GM23248 (cell line): ENCODE results near the gene GBE1. TPM values are rescaled to one million over a fixed set of nuclear protein-coding genes. Genes with fewer than 3 reads are reported as not detected.

Experiments used
- DNase-seq: peaks from one replicate; pipeline ENCODE4 v3.0.0-alpha.2; 2015
- H2AFZ ChIP-seq: fragments of 200-600 bp; sonication (generic); 2 replicates; pipeline ENCODE4 v1.6.1; 2016; ENCODE audit warnings: antibody characterized with exemption
- H3F3A ChIP-seq: fragments of 200-600 bp; sonication (generic); 2 replicates; pipeline ENCODE4 v1.6.1; 2016; ENCODE audit warnings: mild to moderate bottlenecking, antibody characterized with exemption, mixed run types; ENCODE audit not compliant: insufficient read depth
- H3K27ac ChIP-seq: fragments of 200-600 bp; sonication (generic); 2 replicates; pipeline ENCODE4 v1.5.1; 2016; ENCODE audit warnings: mild to moderate bottlenecking
- H3K27me3 ChIP-seq: fragments of 200-600 bp; sonication (generic); replicated peaks from 2 replicates; pipeline ENCODE4 v1.6.1; 2016; ENCODE audit warnings: mild to moderate bottlenecking; ENCODE audit not compliant: insufficient read depth
- H3K36me3 ChIP-seq: fragments of 200-600 bp; sonication (generic); 2 replicates; pipeline ENCODE4 v1.6.1; 2016; ENCODE audit warnings: low read depth, mild to moderate bottlenecking
- H3K4me1 ChIP-seq: fragments of 200-600 bp; sonication (generic); 2 replicates; pipeline ENCODE4 v1.6.1; 2016; ENCODE audit warnings: mild to moderate bottlenecking; ENCODE audit not compliant: insufficient read depth
- H3K4me2 ChIP-seq: fragments of 200-600 bp; sonication (generic); one replicate; pipeline ENCODE4 v1.6.1; 2016; ENCODE audit warnings: mild to moderate bottlenecking; ENCODE audit not compliant: unreplicated experiment
- H3K4me3 ChIP-seq: fragments of 200-600 bp; sonication (generic); 2 replicates; pipeline ENCODE4 v1.5.1; 2016; ENCODE audit warnings: mild to moderate bottlenecking
- H3K79me2 ChIP-seq: fragments of 200-600 bp; sonication (generic); 2 replicates; pipeline ENCODE4 v1.6.1; 2016; ENCODE audit warnings: mild to moderate bottlenecking; ENCODE audit not compliant: insufficient read depth
- H3K9ac ChIP-seq: fragments of 200-600 bp; sonication (generic); 2 replicates; pipeline ENCODE4 v1.6.1; 2016; ENCODE audit warnings: mild to moderate bottlenecking
- H3K9me2 ChIP-seq: fragments of 200-600 bp; sonication (generic); 2 replicates; pipeline ENCODE4 v1.6.1; 2016; ENCODE audit warnings: mixed run types, mild to moderate bottlenecking, moderate library complexity; ENCODE audit not compliant: insufficient read depth
- H3K9me3 ChIP-seq: fragments of 200-600 bp; sonication (generic); one replicate; pipeline ENCODE4 v1.6.1; 2017; ENCODE audit warnings: low read depth
- H4K20me1 ChIP-seq: fragments of 200-600 bp; sonication (generic); 2 replicates; pipeline ENCODE4 v1.6.0; 2016; ENCODE audit not compliant: insufficient read depth
- EZH2 ChIP-seq: fragments of 200-600 bp; sonication (generic); IDR thresholded peaks from 2 replicates; pipeline ENCODE4 v1.6.1; 2018; ENCODE audit warnings: antibody characterized with exemption, mild to moderate bottlenecking; ENCODE audit not compliant: insufficient read depth, poor library complexity, severe bottlenecking
- EZH2phosphoT487 ChIP-seq: fragments of 200-600 bp; sonication (generic); IDR thresholded peaks from 2 replicates; pipeline ENCODE4 v1.6.1; 2018; ENCODE audit warnings: antibody characterized with exemption, moderate library complexity, mild to moderate bottlenecking, low read depth; ENCODE audit not compliant: insufficient read depth
- WGBS, 2 experiments: methylation state at CpG; one replicate each; pipeline ENCODE4 v1.1.6; 2015 to 2017; ENCODE audit warnings: low lambda C conversion rate in 2 of 2, low coverage in 1 of 2; ENCODE audit errors: missing lambda C conversion rate in 2 of 2; 5-methylcytosine and 5-hydroxymethylcytosine counted together
- in situ Hi-C: fragments of 300-500 bp; cut with MboI; formaldehyde crosslinking; loops from 2 replicates; pipeline ENCODE4 v1.15.0; 2020
- polyA plus RNA-seq: library from polyadenylated mRNA; unstranded; fragments of >200 nt; fragmentation: Nextera tagmentation; extraction: Ambion mirVana; gene quantifications from 2 replicates; pipeline ENCODE4 v1.2.1, GENCODE V29; 2016
- total RNA-seq: library from RNA; depleted of rRNA; stranded (reverse); fragments of >200 nt; shearing (Covaris generic); gene quantifications from 2 replicates; pipeline ENCODE4 v1.2.3, GENCODE V29; 2014

Gene GBE1
- total and polyA plus RNA-seq, 2 experiments from 2014 or later = 130 to 166 TPM

- H3K4me1 ChIP-seq = no peaks in the 10 kb centered on the region
- no peak overlapping the region for H3K9ac ChIP-seq
- no peak for TF ChIP-seq EZH2
- no peak for TF ChIP-seq EZH2phosphoT487
- DNase-seq = no peak
- H3K36me3 ChIP-seq = peaks cover 5% of the 10 kb centered on the region; the same call in 1 of the 2 replicates
- no peaks in the 10 kb centered on the region for H3K9me2 ChIP-seq
- H3K9me3 ChIP-seq = no peaks in the 10 kb centered on the region
- peaks cover 99% of the 10 kb centered on the region for H3K79me2 ChIP-seq
- 88 to 94% methylated on average over 1 of the region's 1 CpG for WGBS, 2 experiments
- no peaks in the 10 kb centered on the region for H3K27me3 ChIP-seq
- no peak overlapping the region for H3K27ac ChIP-seq
- H3K4me2 ChIP-seq = no peak overlapping the region
- H3K4me3 ChIP-seq = no peak overlapping the region
- no peaks in the 10 kb centered on the region for H4K20me1 ChIP-seq
- H3F3A ChIP-seq = no peaks in the 10 kb centered on the region
- no peak overlapping the region for H2AFZ ChIP-seq
- in situ Hi-C loops = loop anchor here (25.0 kb wide), 1 partner anchor 477 kb away; no protein-coding TSS in a partner anchor
Observed at GRCh38 chr3:81660036-81660435, 101.4 kb downstream of the GBE1 start.

GRCh38 chr3:81658322-81658997 lies 103.0 kb downstream of the GBE1 start:
- H3K9me2 ChIP-seq = no peaks in the 10 kb centered on the region
- no peaks in the 10 kb centered on the region for H3F3A ChIP-seq
- no peak overlapping the region for H3K4me3 ChIP-seq
- peak overlapping the region; percentile 20 for H3K4me2 ChIP-seq
- no peak overlapping the region for H3K27ac ChIP-seq
- no peaks in the 10 kb centered on the region for H3K27me3 ChIP-seq
- no peaks in the 10 kb centered on the region for H3K9me3 ChIP-seq
- H3K36me3 ChIP-seq = peaks cover 11% of the 10 kb centered on the region; the same call in 1 of the 2 replicates
- DNase-seq = no peak
- H4K20me1 ChIP-seq = no peaks in the 10 kb centered on the region
- in situ Hi-C loops = loop anchor here (25.0 kb wide), 1 partner anchor 479 kb away; no protein-coding TSS in a partner anchor
- TF ChIP-seq EZH2phosphoT487 (no peak), EZH2 (no peak)
- H3K9ac ChIP-seq = no peak overlapping the region
- H2AFZ ChIP-seq = no peak overlapping the region; the same call in 1 of the 2 replicates
- 40 to 44% methylated on average over 3 of the region's 3 CpGs for WGBS, 2 experiments
- H3K79me2 ChIP-seq = peaks cover 96% of the 10 kb centered on the region
- no peaks in the 10 kb centered on the region for H3K4me1 ChIP-seq

- DNase-seq = no peak
- Histone ChIP-seq H3F3A (no peaks in the 10 kb centered on the region), H3K79me2 (peaks cover 83% of the 10 kb centered on the region), H3K9ac (no peak overlapping the region), H3K27ac (no peak overlapping the region), H2AFZ (no peak overlapping the region), H4K20me1 (no peaks in the 10 kb centered on the region), H3K4me2 (no peak overlapping the region), H3K36me3 (peaks cover 26% of the 10 kb centered on the region), H3K4me1 (no peaks in the 10 kb centered on the region), H3K4me3 (no peak overlapping the region), H3K9me3 (no peaks in the 10 kb centered on the region), H3K27me3 (no peaks in the 10 kb centered on the region), H3K9me2 (no peaks in the 10 kb centered on the region)
- WGBS, 2 experiments = 89 to 91% methylated on average over 4 of the region's 4 CpGs
- in situ Hi-C loops = loop anchor here (25.0 kb wide), 1 partner anchor 486 kb away; no protein-coding TSS in a partner anchor
- TF ChIP-seq EZH2 (no peak), EZH2phosphoT487 (no peak)
Observed at GRCh38 chr3:81651139-81651538, 110.3 kb downstream of the GBE1 start.

GRCh38 chr3:81650187-81650586 lies 111.3 kb downstream of the GBE1 start:
- H3K27ac ChIP-seq = no peak overlapping the region
- WGBS, 2 experiments = 70 to 75% methylated on average over 3 of the region's 3 CpGs
- peaks cover 74% of the 10 kb centered on the region for H3K79me2 ChIP-seq
- in situ Hi-C loops = loop anchor here (25.0 kb wide), 1 partner anchor 487 kb away; no protein-coding TSS in a partner anchor
- TF ChIP-seq EZH2 = no peak
- no peak for TF ChIP-seq EZH2phosphoT487
- no peaks in the 10 kb centered on the region for H3K9me2 ChIP-seq
- no peak for DNase-seq
- H2AFZ ChIP-seq = no peak overlapping the region
- no peaks in the 10 kb centered on the region for H4K20me1 ChIP-seq
- H3K4me2 ChIP-seq = no peak overlapping the region
- no peak overlapping the region for H3K4me3 ChIP-seq
- no peaks in the 10 kb centered on the region for H3K4me1 ChIP-seq
- no peaks in the 10 kb centered on the region for H3F3A ChIP-seq
- H3K9me3 ChIP-seq = no peaks in the 10 kb centered on the region
- H3K36me3 ChIP-seq = peaks cover 35% of the 10 kb centered on the region
- no peaks in the 10 kb centered on the region for H3K27me3 ChIP-seq
- H3K9ac ChIP-seq = no peak overlapping the region
